Mesendoderm (in vitro differentiated cells): Measurements from ENCODE around the gene S100A1.

Experiments used
- DNase-seq: peaks from one replicate; pipeline ENCODE4 v3.0.0; 2013
- H2AK5ac ChIP-seq: 2 replicates; pipeline ENCODE4 v1.6.1; 2013; ENCODE audit warnings: low read length, inconsistent platforms
- H2BK120ac ChIP-seq: 2 replicates; pipeline ENCODE4 v1.6.1; 2013; ENCODE audit warnings: low read depth, mild to moderate bottlenecking, low read length, moderate library complexity, mixed read lengths
- H2BK15ac ChIP-seq: replicated peaks from 2 replicates; pipeline ENCODE4 v1.6.1; 2013; ENCODE audit warnings: low read depth, mild to moderate bottlenecking, moderate library complexity
- H2BK5ac ChIP-seq: 2 replicates; pipeline ENCODE4 v1.6.1; 2013; ENCODE audit warnings: low read length, inconsistent platforms
- H3K18ac ChIP-seq: 2 replicates; pipeline ENCODE4 v1.6.1; 2013; ENCODE audit warnings: mild to moderate bottlenecking, low read length, mixed read lengths
- H3K23ac ChIP-seq: one replicate; pipeline ENCODE4 v1.6.1; 2013; ENCODE audit warnings: low read length
- H3K27ac ChIP-seq: 2 replicates; pipeline ENCODE4 v1.5.1; 2013; ENCODE audit warnings: low read depth, mild to moderate bottlenecking, inconsistent platforms, low read length, moderate library complexity
- H3K27me3 ChIP-seq: 2 replicates; pipeline ENCODE4 v1.6.1; 2013; ENCODE audit warnings: low read length, control low read depth, mild to moderate bottlenecking, inconsistent platforms; ENCODE audit not compliant: insufficient read depth, poor library complexity
- H3K36me3 ChIP-seq: 2 replicates; pipeline ENCODE4 v1.6.1; 2013; ENCODE audit warnings: low read length, inconsistent platforms; ENCODE audit not compliant: control insufficient read depth, insufficient read depth
- H3K4ac ChIP-seq: one replicate; pipeline ENCODE4 v1.6.1; 2013; ENCODE audit warnings: low read depth, mild to moderate bottlenecking, low read length, moderate library complexity
- H3K4me1 ChIP-seq: 2 replicates; pipeline ENCODE4 v1.6.1; 2013; ENCODE audit warnings: low read depth, low read length, inconsistent platforms; ENCODE audit not compliant: control insufficient read depth
- H3K4me2 ChIP-seq: 2 replicates; pipeline ENCODE4 v1.6.1; 2013; ENCODE audit warnings: low read length
- H3K4me3 ChIP-seq: 2 replicates; pipeline ENCODE4 v1.5.1; 2013; ENCODE audit warnings: mild to moderate bottlenecking, low read length
- H3K56ac ChIP-seq: one replicate; pipeline ENCODE4 v1.6.1; 2013; ENCODE audit warnings: low read length
- H3K79me1 ChIP-seq: 2 replicates; pipeline ENCODE4 v1.6.1; 2013; ENCODE audit warnings: low read length, inconsistent platforms
- H3K79me2 ChIP-seq: 2 replicates; pipeline ENCODE4 v1.6.1; 2013; ENCODE audit warnings: mild to moderate bottlenecking, low read length; ENCODE audit not compliant: control insufficient read depth, insufficient read depth
- H3K9ac ChIP-seq: 2 replicates; pipeline ENCODE4 v1.6.1; 2013; ENCODE audit warnings: low read length, inconsistent platforms
- H4K5ac ChIP-seq: one replicate; pipeline ENCODE4 v1.6.1; 2013; ENCODE audit warnings: low read length
- H4K8ac ChIP-seq: one replicate; pipeline ENCODE4 v1.6.1; 2013; ENCODE audit warnings: low read depth, mild to moderate bottlenecking, control low read depth, low read length, moderate library complexity
- WGBS: extraction: QIAGEN DNeasy Blood & Tissue Kit; methylation state at CpG from one replicate; pipeline ENCODE4 v1.1.7; 2013; ENCODE audit warnings: low lambda C conversion rate, missing lambda C conversion rate; ENCODE audit not compliant: insufficient coverage; ENCODE audit errors: extremely low coverage; 5-methylcytosine and 5-hydroxymethylcytosine counted together

Gene S100A1

GRCh38 chr1:153649863-153650235 lies 21.6 kb downstream of the S100A1 start:
- Histone ChIP-seq H3K56ac (no peak overlapping the region), H4K8ac (no peak overlapping the region), H3K18ac (no peak overlapping the region), H3K79me1 (no peaks in the 10 kb centered on the region), H3K9ac (no peak overlapping the region), H3K4me3 (no peak overlapping the region), H2BK15ac (no peak overlapping the region), H3K27me3 (no peaks in the 10 kb centered on the region), H2BK120ac (no peak overlapping the region), H3K36me3 (peaks cover 8% of the 10 kb centered on the region), H3K4me1 (peaks cover 2% of the 10 kb centered on the region), H3K4ac (no peak overlapping the region), H2BK5ac (no peak overlapping the region), H3K79me2 (no peaks in the 10 kb centered on the region), H4K5ac (no peak overlapping the region), H3K4me2 (no peak overlapping the region), H2AK5ac (no peak overlapping the region), H3K27ac (no peak overlapping the region), H3K23ac (no peak overlapping the region)
- DNase-seq = no peak
- no CpG with 5 or more reads among the region's 2 CpGs for WGBS

- no peak overlapping the region for H3K56ac ChIP-seq
- no peak overlapping the region for H3K18ac ChIP-seq
- H3K4me1 ChIP-seq = peaks cover 2% of the 10 kb centered on the region
- H4K5ac ChIP-seq = no peak overlapping the region
- H3K4ac ChIP-seq = no peak overlapping the region
- H2BK15ac ChIP-seq = no peak overlapping the region
- H3K27me3 ChIP-seq = no peaks in the 10 kb centered on the region
- H3K4me3 ChIP-seq = no peak overlapping the region
- H2BK5ac ChIP-seq = no peak overlapping the region
- H3K79me2 ChIP-seq = no peaks in the 10 kb centered on the region
- DNase-seq = no peak
- no peak overlapping the region for H3K9ac ChIP-seq
- H4K8ac ChIP-seq = no peak overlapping the region
- no peak overlapping the region for H3K4me2 ChIP-seq
- H3K36me3 ChIP-seq = no peaks in the 10 kb centered on the region
- H3K27ac ChIP-seq = no peak overlapping the region
- WGBS = no CpG with 5 or more reads among the region's 1 CpG
- H3K23ac ChIP-seq = no peak overlapping the region
- H2AK5ac ChIP-seq = peak overlapping the region; percentile 18
- H2BK120ac ChIP-seq = no peak overlapping the region
- H3K79me1 ChIP-seq = no peaks in the 10 kb centered on the region
Measured at GRCh38 chr1:153651771-153652170, 23.5 kb downstream of the S100A1 start.

- Histone ChIP-seq H2AK5ac (no peak overlapping the region), H3K79me2 (no peaks in the 10 kb centered on the region), H3K56ac (no peak overlapping the region), H4K8ac (no peak overlapping the region), H2BK15ac (no peak overlapping the region), H3K4me1 (peaks cover 2% of the 10 kb centered on the region), H2BK120ac (no peak overlapping the region), H2BK5ac (no peak overlapping the region), H3K79me1 (no peaks in the 10 kb centered on the region), H3K4me2 (no peak overlapping the region), H4K5ac (no peak overlapping the region), H3K23ac (no peak overlapping the region), H3K18ac (no peak overlapping the region), H3K9ac (no peak overlapping the region), H3K27ac (no peak overlapping the region), H3K27me3 (no peaks in the 10 kb centered on the region), H3K4me3 (no peak overlapping the region), H3K36me3 (no peaks in the 10 kb centered on the region), H3K4ac (no peak overlapping the region)
- peak; percentile 63 for DNase-seq
- WGBS = no CpG with 5 or more reads among the region's 3 CpGs
Measured at GRCh38 chr1:153652805-153653500, 24.7 kb downstream of the S100A1 start.

DNA sequence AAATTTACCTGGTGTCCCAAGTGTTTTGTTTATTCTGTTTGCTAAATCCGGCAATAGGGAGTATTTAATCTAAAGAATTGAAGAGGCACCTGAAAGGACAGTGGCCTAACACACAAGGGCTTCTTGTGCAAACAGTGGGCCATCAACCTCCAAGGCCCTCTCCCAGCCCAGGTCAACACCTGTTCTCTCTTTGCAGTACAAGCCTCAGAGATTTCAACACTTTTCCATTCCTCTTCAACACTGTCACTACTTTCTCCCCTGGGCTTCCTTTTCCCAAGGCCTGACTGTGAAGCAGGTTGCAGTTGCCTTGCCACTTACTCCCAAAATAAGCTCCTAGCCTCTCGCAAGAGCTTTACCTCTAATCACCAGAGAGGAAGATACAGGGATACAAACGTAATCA lies 27.1 kb downstream of the S100A1 start:
- no CpG with 5 or more reads among the region's 3 CpGs for WGBS

GRCh38 chr1:153658400-153659174 lies 30.4 kb downstream of the S100A1 start, which contains the start of gene SNAPIN:
Gene SNAPIN (plus strand): TSS chr1:153658703. CDS start chr1:153658744, 41 bp downstream.
- peaks cover 10% of the 10 kb centered on the region for H3K36me3 ChIP-seq
- H3K27ac ChIP-seq = peak within 1 kb of the TSS; percentile 83
- DNase-seq = peak; percentile 95
- H3K79me2 ChIP-seq = peaks cover 4% of the 10 kb centered on the region
- H3K23ac ChIP-seq = no peak within 1 kb of the TSS
- peak within 1 kb of the TSS; percentile 98 for H3K4me2 ChIP-seq
- peak within 1 kb of the TSS; percentile 63 for H3K18ac ChIP-seq
- H2BK5ac ChIP-seq = peak within 1 kb of the TSS; percentile 77
- no peak within 1 kb of the TSS for H3K4ac ChIP-seq
- no peak within 1 kb of the TSS for H2BK120ac ChIP-seq
- no peaks in the 10 kb centered on the region for H3K27me3 ChIP-seq
- peaks cover 3% of the 10 kb centered on the region for H3K4me1 ChIP-seq
- no CpG with 5 or more reads among the region's 53 CpGs for WGBS
- no peak within 1 kb of the TSS for H4K5ac ChIP-seq
- no peak within 1 kb of the TSS for H2BK15ac ChIP-seq
- H3K4me3 ChIP-seq = peak within 1 kb of the TSS; percentile 91
- no peak within 1 kb of the TSS for H4K8ac ChIP-seq
- H2AK5ac ChIP-seq = no peak within 1 kb of the TSS
- H3K56ac ChIP-seq = peak within 1 kb of the TSS; percentile 94
- H3K79me1 ChIP-seq = peaks cover 4% of the 10 kb centered on the region
- peak within 1 kb of the TSS; percentile 88 for H3K9ac ChIP-seq

More for the DNA sequence above, 27.1 kb downstream of the S100A1 start:
- Histone ChIP-seq H2BK120ac (no peak overlapping the region), H3K36me3 (no peaks in the 10 kb centered on the region), H3K79me1 (peaks cover 4% of the 10 kb centered on the region), H3K4me1 (peaks cover 3% of the 10 kb centered on the region), H2BK15ac (no peak overlapping the region), H2BK5ac (no peak overlapping the region), H3K56ac (no peak overlapping the region), H3K9ac (no peak overlapping the region), H3K79me2 (peaks cover 4% of the 10 kb centered on the region), H3K18ac (no peak overlapping the region), H3K23ac (no peak overlapping the region), H3K27ac (no peak overlapping the region), H3K4ac (no peak overlapping the region), H4K8ac (no peak overlapping the region), H3K27me3 (no peaks in the 10 kb centered on the region), H3K4me2 (no peak overlapping the region), H4K5ac (no peak overlapping the region), H3K4me3 (no peak overlapping the region), H2AK5ac (no peak overlapping the region)
- no peak for DNase-seq
